GM12878 (cell line): ENCODE results near the gene RBM12. TPM values are rescaled to one million over a fixed set of nuclear protein-coding genes. Genes with fewer than 3 reads are reported as not detected.

Experiments
- ATAC-seq: fragments of 200-7000 bp; cut with Tn5 transposase; 3 replicates; pipeline ENCODE4 v1.9.1; 2020; ENCODE audit warnings: mild to moderate bottlenecking, moderate library complexity
- BruUV-seq: library from RNA; stranded (reverse); fragments of 400-500 nt; replicated peaks from 2 replicates; lab custom pipeline; 2021; lab: Mats Ljungman, UMichigan
- CTCF ChIA-PET: fragments of 300-600 bp; sonication (Branson Sonifier 250); formaldehyde crosslinking; extraction: SDS; loops from one replicate; lab custom pipeline; 2021; ENCODE audit warnings: inconsistent platforms; lab: Yijun Ruan, JAX
- POLR2A ChIA-PET: fragments of 350-600 bp; formaldehyde crosslinking; extraction: SDS; loops from one replicate; lab custom pipeline; 2021; ENCODE audit warnings: inconsistent platforms; lab: Charles Lee
- RAD21 ChIA-PET: fragments of 300-600 bp; sonication (Branson Sonifier 250); formaldehyde crosslinking; loops from one replicate; lab custom pipeline; 2023; ENCODE audit warnings: antibody characterized with exemption; ENCODE audit not compliant: unreplicated experiment; lab: Charles Lee
- SMC1A ChIA-PET: fragments of 300-600 bp; sonication (Branson Sonifier 250); formaldehyde crosslinking; loops from one replicate; lab custom pipeline; 2023; ENCODE audit not compliant: unreplicated experiment, uncharacterized antibody; lab: Charles Lee
- DNase-seq: peaks from one replicate; pipeline ENCODE4 v3.0.0-alpha.2; 2011; ENCODE audit warnings: low read depth, low spot score
- FAIRE-seq: peaks from 3 replicates; lab custom pipeline; 2011; peaks lifted over from hg19 to GRCh38; lab: Jason Lieb, UNC
- H2AFZ ChIP-seq: 2 replicates; pipeline ENCODE4 v1.6.0; 2011; ENCODE audit warnings: low read depth, low read length, control low read depth; ENCODE audit not compliant: control insufficient read depth
- H3K27ac ChIP-seq: 2 replicates; pipeline ENCODE4 v1.5.1; 2011; ENCODE audit warnings: control low read depth; ENCODE audit not compliant: control insufficient read depth, insufficient read depth
- H3K27me3 ChIP-seq, 2 experiments: replicated peaks in 1 of 2; 2 replicates each; pipeline versions ENCODE4 v1.6.0 to v1.6.1; 2011; ENCODE audit warnings: low read length in 1 of 2; ENCODE audit not compliant: control insufficient read depth in 2 of 2, insufficient read depth in 2 of 2
- H3K36me3 ChIP-seq, 2 experiments: 2 replicates each; pipeline ENCODE4 v1.5.1; 2011; ENCODE audit warnings: low read length in 1 of 2; ENCODE audit not compliant: control insufficient read depth in 2 of 2, insufficient read depth in 2 of 2
- H3K4me1 ChIP-seq: 2 replicates; pipeline ENCODE4 v1.6.1; 2011; ENCODE audit warnings: mild to moderate bottlenecking, low read length, moderate library complexity, mixed read lengths; ENCODE audit not compliant: control insufficient read depth, insufficient read depth
- H3K4me2 ChIP-seq: 2 replicates; pipeline ENCODE4 v1.6.0; 2011; ENCODE audit warnings: control low read depth; ENCODE audit not compliant: control insufficient read depth, insufficient read depth
- H3K4me3 ChIP-seq: fragments of 200-600 bp; sonication (generic); 2 replicates; pipeline ENCODE4 v1.5.1; 2016
- H3K79me2 ChIP-seq: 2 replicates; pipeline ENCODE4 v1.6.0; 2011; ENCODE audit warnings: low read length; ENCODE audit not compliant: control insufficient read depth, insufficient read depth
- H3K9ac ChIP-seq: 2 replicates; pipeline ENCODE4 v1.8.0; 2011; ENCODE audit warnings: low read length, control low read depth, mixed read lengths; ENCODE audit not compliant: control insufficient read depth, insufficient read depth
- H3K9me3 ChIP-seq: replicated peaks from 3 replicates; pipeline ENCODE4 v1.5.1; 2011; ENCODE audit warnings: mild to moderate bottlenecking, low read length; ENCODE audit not compliant: control insufficient read depth, insufficient read depth
- H4K20me1 ChIP-seq: 2 replicates; pipeline ENCODE4 v1.6.0; 2011; ENCODE audit not compliant: control insufficient read depth, insufficient read depth
- ASH2L ChIP-seq: fragments of 300-600, 200-600 bp; sonication (generic); IDR thresholded peaks from 2 replicates; pipeline ENCODE4 v1.6.1; 2017; ENCODE audit warnings: low read depth, mild to moderate bottlenecking, borderline replicate concordance
- HDAC2 ChIP-seq: fragments of 200-600 bp; sonication (generic); IDR thresholded peaks from 2 replicates; pipeline ENCODE4 v1.6.1; 2017
- IKZF2 ChIP-seq, 2 experiments: fragments of 450-650 bp; IDR thresholded peaks; 2 replicates each; pipeline ENCODE4 v1.6.1; 2017; ENCODE audit warnings: mild to moderate bottlenecking in 2 of 2, moderate library complexity in 2 of 2
- MEF2B ChIP-seq: fragments of 450-650 bp; IDR thresholded peaks from 2 replicates; pipeline ENCODE4 v1.6.1; 2018; ENCODE audit warnings: mild to moderate bottlenecking, moderate library complexity; ENCODE audit not compliant: partially characterized antibody, poor library complexity, severe bottlenecking
- PML ChIP-seq: IDR thresholded peaks from 2 replicates; pipeline ENCODE4 v1.6.1; 2012; ENCODE audit warnings: low read length, inconsistent platforms
- RUNX3 ChIP-seq: IDR thresholded peaks from 2 replicates; pipeline ENCODE4 v1.6.1; 2012; ENCODE audit warnings: low read length, inconsistent platforms
- SMC3 ChIP-seq: IDR thresholded peaks from 2 replicates; pipeline ENCODE4 v1.6.1; 2011; ENCODE audit warnings: low read length, improper control_type of control experiment, borderline replicate concordance
- SP1 ChIP-seq: IDR thresholded peaks from one replicate; pipeline ENCODE4 v1.6.1; 2011; ENCODE audit warnings: low read depth, low read length
- SPI1 ChIP-seq: IDR thresholded peaks from 2 replicates; pipeline ENCODE4 v1.6.1; 2011; ENCODE audit warnings: low read depth, mild to moderate bottlenecking, low read length, moderate library complexity, borderline replicate concordance; ENCODE audit not compliant: insufficient read depth
- ZBED1 ChIP-seq: IDR thresholded peaks from 2 replicates; pipeline ENCODE4 v1.6.1; 2016; ENCODE audit warnings: borderline replicate concordance
- ZNF207 ChIP-seq: fragments of 450-650 bp; IDR thresholded peaks from 2 replicates; pipeline ENCODE4 v1.6.1; 2014; ENCODE audit warnings: antibody characterized with exemption, mild to moderate bottlenecking, borderline replicate concordance
- ZNF384 ChIP-seq: IDR thresholded peaks from 2 replicates; pipeline ENCODE4 v1.6.1; 2012; ENCODE audit warnings: low read depth, mild to moderate bottlenecking, low read length, improper control_type of control experiment, borderline replicate concordance
- WGBS: methylation state at CpG from one replicate; pipeline ENCODE4 v1.1.6; 2016; ENCODE audit warnings: low lambda C conversion rate; ENCODE audit not compliant: insufficient replicate concordance, insufficient coverage; ENCODE audit errors: missing lambda C conversion rate; 5-methylcytosine and 5-hydroxymethylcytosine counted together
- in situ Hi-C: fragments of 300-500 bp; cut with MboI; formaldehyde crosslinking; loops from 9 replicates; pipeline ENCODE4 v1.14.3; 2018; ENCODE audit warnings: mixed read lengths
- intact Hi-C: fragments of 100-400 bp; cut with micrococcal nuclease; formaldehyde crosslinking; loops from one replicate; pipeline ENCODE4 v1.14.2; 2022; ENCODE audit not compliant: unreplicated experiment
- polyA plus RNA-seq, 11 experiments: library from polyadenylated mRNA; depleted of rRNA in 4 of 11; unstranded in 6 of 11; stranded (reverse) in 5 of 11; fragments of >200 nt; fragmentation: Nextera tagmentation in 4 of 11; fragmentation: Illumina TruSeq in 1 of 11; extraction: Ambion mirVana in 4 of 11; extraction: Trizol in 1 of 11; gene quantifications; 1 replicate in 1 of 11; 2 replicates in 10 of 11; pipeline versions ENCODE4 v1.2.1 to v1.2.3, GENCODE V29; 2011 to 2016; ENCODE audit warnings: inconsistent platforms in 2 of 11, missing spikeins in 2 of 11, low read depth in 1 of 11
- total RNA-seq, 4 experiments: library from RNA; depleted of rRNA in 3 of 4; stranded (reverse); fragments of >200 nt in 3 of 4; fragmentation: Illumina TruSeq in 1 of 4; extraction: Trizol in 1 of 4; gene quantifications; 2 replicates each; pipeline versions ENCODE4 v1.2.1 to v1.2.3, GENCODE V29; 2013 to 2021
- TF ChIP-seq, protein P1 (sequence below): fragments of 450-650 bp; IDR thresholded peaks from 2 replicates; pipeline ENCODE4 v1.6.1; 2017; ENCODE audit warnings: borderline replicate concordance
- TF ChIP-seq, protein P2 (sequence below): IDR thresholded peaks from 2 replicates; pipeline ENCODE4 v1.6.1; 2012; ENCODE audit warnings: low read depth, low read length, improper control_type of control experiment
- TF ChIP-seq, protein P3 (sequence below): fragments of 450-650 bp; IDR thresholded peaks from 2 replicates; pipeline ENCODE4 v1.6.1; 2014; ENCODE audit warnings: mild to moderate bottlenecking
- TF ChIP-seq, protein P4 (sequence below): fragments of 150-350 bp; IDR thresholded peaks from 2 replicates; pipeline ENCODE4 v1.6.1; 2016; ENCODE audit warnings: low read depth, low read length
- TF ChIP-seq, protein P5 (sequence below): IDR thresholded peaks from 2 replicates; pipeline ENCODE4 v1.6.1; 2011; ENCODE audit warnings: borderline replicate concordance, low read depth, mild to moderate bottlenecking, moderate library complexity, low read length; ENCODE audit not compliant: insufficient read depth, poor library complexity, severe bottlenecking

Gene RBM12
- total and polyA plus RNA-seq, 10 of the 15 experiments (the other 5 are each of a cell fraction or from before 2014, with no cell fraction given) = 4.7 to 153 (median 58.5) TPM

DNA sequence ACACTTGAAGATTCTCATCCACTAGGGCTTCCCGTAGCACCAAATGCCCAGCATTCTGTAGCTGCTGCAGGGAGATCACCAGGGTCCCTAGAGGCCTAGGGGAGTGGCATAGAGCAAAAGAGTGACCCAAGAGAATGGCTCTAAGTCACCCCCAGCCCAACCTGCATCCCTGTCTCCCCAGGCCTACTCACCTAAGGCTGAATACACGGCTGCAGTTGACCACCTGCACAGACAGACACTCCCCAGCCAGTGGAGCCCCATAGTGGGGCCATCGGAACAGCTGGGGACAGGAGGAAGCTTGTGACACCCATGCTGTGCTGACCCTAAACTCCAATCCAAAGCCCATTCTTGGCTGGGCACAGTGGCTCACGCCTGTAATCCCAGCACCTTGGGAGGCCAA lies 58.6 kb downstream of the RBM12 start:
- ATAC-seq (no peak), FAIRE-seq (no peak), DNase-seq (no peak)
- H3K79me2 ChIP-seq = no peaks in the 10 kb centered on the region
- peaks cover 3% of the 10 kb centered on the region in 2 experiments; a peak in 3 of 4 replicates for H3K27me3 ChIP-seq
- H3K4me1 ChIP-seq = peaks cover 20% of the 10 kb centered on the region
- H3K36me3 ChIP-seq = no peaks in the 10 kb centered on the region
- TF ChIP-seq IKZF2 (IDR thresholded peaks at IDR 0.05) (no peak), SP1 (no peak), ZBED1 (no peak), MEF2B (no peak), RUNX3 (no peak), SMC3 (no peak), HDAC2 (no peak), ZNF384 (no peak), ZNF207 (no peak), SPI1 (no peak), PML (no peak), ASH2L (no peak)
- TF ChIP-seq, protein P1, sequence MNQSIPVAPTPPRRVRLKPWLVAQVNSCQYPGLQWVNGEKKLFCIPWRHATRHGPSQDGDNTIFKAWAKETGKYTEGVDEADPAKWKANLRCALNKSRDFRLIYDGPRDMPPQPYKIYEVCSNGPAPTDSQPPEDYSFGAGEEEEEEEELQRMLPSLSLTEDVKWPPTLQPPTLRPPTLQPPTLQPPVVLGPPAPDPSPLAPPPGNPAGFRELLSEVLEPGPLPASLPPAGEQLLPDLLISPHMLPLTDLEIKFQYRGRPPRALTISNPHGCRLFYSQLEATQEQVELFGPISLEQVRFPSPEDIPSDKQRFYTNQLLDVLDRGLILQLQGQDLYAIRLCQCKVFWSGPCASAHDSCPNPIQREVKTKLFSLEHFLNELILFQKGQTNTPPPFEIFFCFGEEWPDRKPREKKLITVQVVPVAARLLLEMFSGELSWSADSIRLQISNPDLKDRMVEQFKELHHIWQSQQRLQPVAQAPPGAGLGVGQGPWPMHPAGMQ = no peak
- TF ChIP-seq, protein P2, sequence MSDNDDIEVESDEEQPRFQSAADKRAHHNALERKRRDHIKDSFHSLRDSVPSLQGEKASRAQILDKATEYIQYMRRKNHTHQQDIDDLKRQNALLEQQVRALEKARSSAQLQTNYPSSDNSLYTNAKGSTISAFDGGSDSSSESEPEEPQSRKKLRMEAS = no peak
- TF ChIP-seq, protein P3, sequence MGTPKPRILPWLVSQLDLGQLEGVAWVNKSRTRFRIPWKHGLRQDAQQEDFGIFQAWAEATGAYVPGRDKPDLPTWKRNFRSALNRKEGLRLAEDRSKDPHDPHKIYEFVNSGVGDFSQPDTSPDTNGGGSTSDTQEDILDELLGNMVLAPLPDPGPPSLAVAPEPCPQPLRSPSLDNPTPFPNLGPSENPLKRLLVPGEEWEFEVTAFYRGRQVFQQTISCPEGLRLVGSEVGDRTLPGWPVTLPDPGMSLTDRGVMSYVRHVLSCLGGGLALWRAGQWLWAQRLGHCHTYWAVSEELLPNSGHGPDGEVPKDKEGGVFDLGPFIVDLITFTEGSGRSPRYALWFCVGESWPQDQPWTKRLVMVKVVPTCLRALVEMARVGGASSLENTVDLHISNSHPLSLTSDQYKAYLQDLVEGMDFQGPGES = no peak
- TF ChIP-seq, protein P4, sequence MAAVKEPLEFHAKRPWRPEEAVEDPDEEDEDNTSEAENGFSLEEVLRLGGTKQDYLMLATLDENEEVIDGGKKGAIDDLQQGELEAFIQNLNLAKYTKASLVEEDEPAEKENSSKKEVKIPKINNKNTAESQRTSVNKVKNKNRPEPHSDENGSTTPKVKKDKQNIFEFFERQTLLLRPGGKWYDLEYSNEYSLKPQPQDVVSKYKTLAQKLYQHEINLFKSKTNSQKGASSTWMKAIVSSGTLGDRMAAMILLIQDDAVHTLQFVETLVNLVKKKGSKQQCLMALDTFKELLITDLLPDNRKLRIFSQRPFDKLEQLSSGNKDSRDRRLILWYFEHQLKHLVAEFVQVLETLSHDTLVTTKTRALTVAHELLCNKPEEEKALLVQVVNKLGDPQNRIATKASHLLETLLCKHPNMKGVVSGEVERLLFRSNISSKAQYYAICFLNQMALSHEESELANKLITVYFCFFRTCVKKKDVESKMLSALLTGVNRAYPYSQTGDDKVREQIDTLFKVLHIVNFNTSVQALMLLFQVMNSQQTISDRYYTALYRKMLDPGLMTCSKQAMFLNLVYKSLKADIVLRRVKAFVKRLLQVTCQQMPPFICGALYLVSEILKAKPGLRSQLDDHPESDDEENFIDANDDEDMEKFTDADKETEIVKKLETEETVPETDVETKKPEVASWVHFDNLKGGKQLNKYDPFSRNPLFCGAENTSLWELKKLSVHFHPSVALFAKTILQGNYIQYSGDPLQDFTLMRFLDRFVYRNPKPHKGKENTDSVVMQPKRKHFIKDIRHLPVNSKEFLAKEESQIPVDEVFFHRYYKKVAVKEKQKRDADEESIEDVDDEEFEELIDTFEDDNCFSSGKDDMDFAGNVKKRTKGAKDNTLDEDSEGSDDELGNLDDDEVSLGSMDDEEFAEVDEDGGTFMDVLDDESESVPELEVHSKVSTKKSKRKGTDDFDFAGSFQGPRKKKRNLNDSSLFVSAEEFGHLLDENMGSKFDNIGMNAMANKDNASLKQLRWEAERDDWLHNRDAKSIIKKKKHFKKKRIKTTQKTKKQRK = no peak
- TF ChIP-seq, protein P5, sequence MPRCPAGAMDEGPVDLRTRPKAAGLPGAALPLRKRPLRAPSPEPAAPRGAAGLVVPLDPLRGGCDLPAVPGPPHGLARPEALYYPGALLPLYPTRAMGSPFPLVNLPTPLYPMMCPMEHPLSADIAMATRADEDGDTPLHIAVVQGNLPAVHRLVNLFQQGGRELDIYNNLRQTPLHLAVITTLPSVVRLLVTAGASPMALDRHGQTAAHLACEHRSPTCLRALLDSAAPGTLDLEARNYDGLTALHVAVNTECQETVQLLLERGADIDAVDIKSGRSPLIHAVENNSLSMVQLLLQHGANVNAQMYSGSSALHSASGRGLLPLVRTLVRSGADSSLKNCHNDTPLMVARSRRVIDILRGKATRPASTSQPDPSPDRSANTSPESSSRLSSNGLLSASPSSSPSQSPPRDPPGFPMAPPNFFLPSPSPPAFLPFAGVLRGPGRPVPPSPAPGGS = no peak
- no peak overlapping the region for H3K4me2 ChIP-seq
- SMC1A ChIA-PET = interaction anchor here (1.0 kb wide), 1 partner anchor 54 kb away, joined by 4 read pairs; no protein-coding TSS in a partner anchor
- WGBS = 54% methylated on average over 4 of the region's 4 CpGs
- H3K27ac ChIP-seq = no peak overlapping the region
- intact Hi-C loops (no loop called here), in situ Hi-C loops (no loop called here)
- CTCF ChIA-PET = interaction anchor here (1.0 to 3.8 kb wide), 6 partner anchors 13 to 348 kb away, joined by 3 to 27 read pairs (median 3); partner anchors contain the start of gene SCAND1
- no TSS peak for BruUV-seq
- H4K20me1 ChIP-seq = no peaks in the 10 kb centered on the region
- no peak overlapping the region for H3K4me3 ChIP-seq
- no peaks in the 10 kb centered on the region for H3K9me3 ChIP-seq
- no peak overlapping the region for H2AFZ ChIP-seq
- RAD21 ChIA-PET = interaction anchor here (1.1 kb wide), 1 partner anchor 9 kb away, joined by 3 read pairs; the partner anchor contains the start of gene SPAG4
- H3K9ac ChIP-seq = no peak overlapping the region
- POLR2A ChIA-PET = interaction anchor here (2.0 kb wide), 1 partner anchor 13 kb away, joined by 4 read pairs; no protein-coding TSS in a partner anchor
